Peyer's patch (tissue), 4 donors: ENCODE measurements around the gene GADD45GIP1.

Experiments
- CTCF ChIP-seq, 6 experiments: fragments of 450-650 bp in 4 of 6; fragments of 200-600 bp in 2 of 6; sonication (generic) in 1 of 6; IDR thresholded peaks; one replicate each; pipeline ENCODE4 v1.5.1; 2017 to 2019; ENCODE audit warnings: antibody characterized with exemption in 6 of 6, mild to moderate bottlenecking in 3 of 6, moderate library complexity in 1 of 6
- POLR2A ChIP-seq, 2 donors: fragments of 450-650 bp; IDR thresholded peaks; one replicate each; pipeline ENCODE4 v1.5.1; 2017; ENCODE audit warnings: antibody characterized with exemption in 2 of 2, mild to moderate bottlenecking in 2 of 2, moderate library complexity in 2 of 2

GRCh38 chr19:12982648-12983047 is 25.6 kb upstream of the GADD45GIP1 start:
- TF ChIP-seq CTCF (IDR thresholded peaks at IDR 0.05) (no peak), POLR2A (IDR thresholded peaks at IDR 0.05) (no peak)
